D721Med (cell line): Measurements from ENCODE around the gene PGS1.

Experiments used
- DNase-seq: peaks from one replicate; pipeline ENCODE4 v3.0.0; 2011; ENCODE audit warnings: low spot score; ENCODE audit not compliant: insufficient read length
- FAIRE-seq: peaks from 2 replicates; lab custom pipeline; 2011; peaks lifted over from hg19 to GRCh38; lab: Jason Lieb, UNC
- TF ChIP-seq, protein P1 (sequence below): IDR thresholded peaks from 2 replicates; pipeline ENCODE4 v1.5.1; 2012; ENCODE audit warnings: mild to moderate bottlenecking, control low read depth; ENCODE audit not compliant: insufficient read depth; ENCODE audit errors: missing control alignments

The PGS1 gene

DNA sequence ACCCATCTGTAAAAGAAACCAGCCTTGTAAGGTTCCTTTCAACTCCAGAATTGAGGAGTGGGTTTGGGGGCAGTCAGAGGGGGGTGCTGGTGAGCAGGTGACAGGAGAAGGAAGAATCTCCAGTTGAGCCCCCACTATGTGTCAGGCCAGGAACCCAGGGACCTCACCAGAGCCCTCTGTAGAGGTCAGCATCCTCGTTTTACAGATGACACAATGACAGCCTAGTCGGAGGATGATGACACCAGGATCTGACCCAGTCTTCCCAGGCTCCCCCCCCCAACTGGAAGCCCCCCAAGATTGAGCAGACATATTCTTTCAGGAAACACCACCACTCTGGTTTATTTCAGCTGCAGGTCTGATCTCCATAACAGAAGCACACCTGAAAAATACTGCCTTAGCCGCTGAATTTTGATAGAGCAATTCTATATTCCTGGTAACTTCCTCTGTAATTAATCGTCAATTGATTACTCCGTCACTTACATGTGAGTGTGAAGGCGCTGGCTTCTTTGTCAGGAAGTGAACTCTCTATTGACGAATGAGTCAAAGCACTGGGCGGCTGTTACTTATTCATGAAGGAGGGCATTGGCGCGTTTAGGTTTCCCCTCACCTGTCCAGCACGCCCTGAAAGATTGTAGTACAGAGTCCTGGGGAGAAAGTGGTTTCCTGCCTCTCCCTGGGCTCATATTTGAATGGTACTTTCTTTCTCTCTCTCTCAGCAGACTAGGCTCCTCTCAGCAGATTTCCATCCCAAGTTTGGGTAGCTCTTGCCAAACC, 39.8 kb upstream of the PGS1 start:
- no peak for FAIRE-seq
- TF ChIP-seq, protein P1, sequence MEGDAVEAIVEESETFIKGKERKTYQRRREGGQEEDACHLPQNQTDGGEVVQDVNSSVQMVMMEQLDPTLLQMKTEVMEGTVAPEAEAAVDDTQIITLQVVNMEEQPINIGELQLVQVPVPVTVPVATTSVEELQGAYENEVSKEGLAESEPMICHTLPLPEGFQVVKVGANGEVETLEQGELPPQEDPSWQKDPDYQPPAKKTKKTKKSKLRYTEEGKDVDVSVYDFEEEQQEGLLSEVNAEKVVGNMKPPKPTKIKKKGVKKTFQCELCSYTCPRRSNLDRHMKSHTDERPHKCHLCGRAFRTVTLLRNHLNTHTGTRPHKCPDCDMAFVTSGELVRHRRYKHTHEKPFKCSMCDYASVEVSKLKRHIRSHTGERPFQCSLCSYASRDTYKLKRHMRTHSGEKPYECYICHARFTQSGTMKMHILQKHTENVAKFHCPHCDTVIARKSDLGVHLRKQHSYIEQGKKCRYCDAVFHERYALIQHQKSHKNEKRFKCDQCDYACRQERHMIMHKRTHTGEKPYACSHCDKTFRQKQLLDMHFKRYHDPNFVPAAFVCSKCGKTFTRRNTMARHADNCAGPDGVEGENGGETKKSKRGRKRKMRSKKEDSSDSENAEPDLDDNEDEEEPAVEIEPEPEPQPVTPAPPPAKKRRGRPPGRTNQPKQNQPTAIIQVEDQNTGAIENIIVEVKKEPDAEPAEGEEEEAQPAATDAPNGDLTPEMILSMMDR: no peak
- DNase-seq: no peak

DNA sequence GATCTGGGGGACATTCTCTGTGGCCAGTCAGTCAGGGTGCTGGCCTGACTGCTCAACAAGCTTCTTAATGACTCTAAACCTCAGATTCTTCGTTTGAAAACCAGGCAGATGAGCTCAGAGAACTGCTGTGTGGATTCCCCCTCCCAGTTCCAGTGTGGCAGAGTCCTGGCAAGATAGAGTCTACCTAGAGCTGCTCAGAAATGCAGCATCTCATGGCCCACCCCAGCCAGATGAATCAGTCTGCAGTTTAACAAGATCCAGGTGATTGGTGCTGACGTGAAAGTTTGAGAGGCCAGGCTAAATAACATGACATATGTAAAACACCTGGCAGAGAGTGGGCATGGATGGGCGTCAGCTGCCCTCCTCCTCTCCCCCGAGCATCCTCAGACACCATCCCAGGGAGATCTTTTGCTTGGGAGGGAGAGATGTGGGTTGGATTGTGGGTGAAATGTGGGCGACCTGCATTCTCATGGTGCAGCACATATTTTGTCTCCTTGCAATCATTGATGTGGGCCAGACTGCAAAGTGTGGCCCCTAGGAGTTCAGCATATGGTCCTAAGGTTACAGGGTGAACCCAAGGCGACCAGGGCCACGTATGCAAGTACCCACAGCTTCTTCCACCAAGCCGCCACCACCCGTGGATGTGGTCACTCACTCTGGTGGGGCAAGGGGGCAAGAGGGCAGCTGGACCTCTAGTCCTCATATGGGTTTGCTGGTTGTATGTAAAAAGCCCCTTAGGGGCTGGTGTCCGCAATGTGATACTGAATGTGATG, 38.1 kb upstream of the PGS1 start:
- DNase-seq: no peak
- no peak for FAIRE-seq
- TF ChIP-seq, protein P1: no peak

DNA sequence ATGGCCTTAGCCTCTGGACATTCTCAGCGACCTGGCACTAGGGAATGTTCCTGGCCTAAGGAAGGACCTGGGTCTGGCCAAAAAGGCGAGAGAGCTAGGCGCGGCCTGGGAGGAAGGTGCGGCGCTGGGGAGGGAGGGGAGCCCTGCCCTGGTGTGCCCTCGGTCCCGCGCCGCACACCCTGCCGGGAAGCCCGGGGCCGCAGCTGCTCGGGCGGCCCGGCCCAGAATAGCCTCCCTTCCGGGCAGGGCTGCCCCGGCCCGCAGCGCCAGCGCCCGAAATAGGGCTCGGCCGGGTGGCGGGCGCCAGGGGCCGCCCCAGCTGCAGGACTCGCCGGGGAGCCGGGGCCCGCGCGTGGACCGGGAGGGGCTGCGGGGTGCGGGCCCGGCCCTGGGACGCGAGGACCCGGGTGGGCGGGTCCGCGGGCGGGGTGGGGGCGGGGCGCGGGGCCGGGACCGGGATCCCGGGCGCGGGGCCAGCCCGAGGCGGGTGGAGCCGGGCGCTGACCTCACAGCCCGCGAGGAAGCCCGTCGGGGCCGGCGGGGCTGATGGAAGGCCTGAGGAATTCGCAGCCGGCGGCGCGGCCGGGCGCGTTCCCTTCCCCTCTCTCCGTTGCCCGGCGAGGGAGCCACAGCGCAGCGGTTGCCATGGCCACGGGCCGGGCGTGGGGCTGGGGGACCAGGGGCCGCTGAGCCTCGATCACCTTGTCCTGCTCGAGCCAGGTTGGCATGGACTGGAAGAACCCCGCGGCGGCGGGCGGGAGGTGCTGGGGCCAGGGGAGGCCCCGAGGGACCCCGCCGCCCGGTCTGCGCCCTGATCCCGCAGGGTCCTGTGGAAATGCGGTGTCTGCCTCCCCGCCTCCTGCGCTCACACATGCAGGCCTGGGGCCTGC, 36.6 kb upstream of the PGS1 start:
- TF ChIP-seq, protein P1: no peak
- no peak for FAIRE-seq
- DNase-seq: no peak

DNA sequence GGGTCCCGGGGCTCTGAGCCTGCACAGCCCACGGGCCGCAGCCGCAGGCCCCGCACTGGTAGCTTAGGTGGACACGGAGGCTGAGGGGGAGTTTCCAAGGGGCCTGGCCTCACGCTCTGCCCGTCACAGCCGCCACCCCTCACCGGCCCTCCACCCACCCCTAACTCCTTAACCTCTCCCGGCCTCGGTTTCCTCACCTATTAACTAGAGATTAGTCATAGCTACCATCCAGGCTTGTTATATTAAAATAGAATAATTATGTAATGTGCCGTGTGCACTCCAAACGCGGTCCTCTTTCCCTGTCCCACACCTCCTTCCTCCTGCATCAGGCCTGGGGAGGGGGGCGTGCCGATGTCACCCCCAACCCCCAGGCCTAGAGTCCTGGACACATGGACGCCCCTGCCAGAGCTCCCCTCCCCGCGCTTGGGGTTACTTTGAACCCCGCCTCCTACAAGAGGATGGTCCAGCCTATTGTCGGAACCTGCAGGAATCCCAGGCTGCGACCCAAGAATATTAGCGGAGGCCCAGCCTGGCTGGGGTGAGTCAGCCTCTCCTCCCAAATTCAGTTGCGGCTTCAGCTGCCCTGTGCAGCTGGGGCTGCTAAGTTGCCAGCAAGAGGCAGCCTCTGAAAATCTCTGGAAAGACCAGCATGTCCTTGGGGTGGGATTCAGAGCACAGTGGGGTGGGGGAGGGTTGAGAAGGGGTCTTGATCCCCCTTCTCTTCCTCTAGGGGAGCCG, 35.8 kb upstream of the PGS1 start:
- DNase-seq (no peak), FAIRE-seq (no peak)

DNA sequence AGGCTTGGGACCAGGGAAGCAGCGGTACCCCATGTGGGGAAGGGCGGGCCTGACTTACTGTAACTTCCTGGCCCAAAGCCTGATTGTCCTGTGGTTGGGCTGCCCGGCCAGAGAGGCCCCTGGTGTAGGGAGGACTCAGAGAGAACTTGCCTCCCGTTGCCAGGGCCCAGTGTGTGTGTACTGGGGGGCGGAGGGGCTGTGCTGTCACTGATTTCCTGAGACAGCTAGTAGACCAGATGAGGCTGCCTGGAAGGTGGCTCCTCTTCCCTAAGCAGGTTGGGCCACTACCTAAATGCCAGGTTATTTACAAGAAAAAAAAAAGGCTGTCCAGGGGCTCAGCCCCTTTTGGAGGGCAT, 35.3 kb upstream of the PGS1 start:
- FAIRE-seq: no peak
- DNase-seq: no peak
- TF ChIP-seq, protein P1: no peak

More for the DNA sequence above, 35.8 kb upstream of the PGS1 start:
- TF ChIP-seq, protein P1: no peak

DNA sequence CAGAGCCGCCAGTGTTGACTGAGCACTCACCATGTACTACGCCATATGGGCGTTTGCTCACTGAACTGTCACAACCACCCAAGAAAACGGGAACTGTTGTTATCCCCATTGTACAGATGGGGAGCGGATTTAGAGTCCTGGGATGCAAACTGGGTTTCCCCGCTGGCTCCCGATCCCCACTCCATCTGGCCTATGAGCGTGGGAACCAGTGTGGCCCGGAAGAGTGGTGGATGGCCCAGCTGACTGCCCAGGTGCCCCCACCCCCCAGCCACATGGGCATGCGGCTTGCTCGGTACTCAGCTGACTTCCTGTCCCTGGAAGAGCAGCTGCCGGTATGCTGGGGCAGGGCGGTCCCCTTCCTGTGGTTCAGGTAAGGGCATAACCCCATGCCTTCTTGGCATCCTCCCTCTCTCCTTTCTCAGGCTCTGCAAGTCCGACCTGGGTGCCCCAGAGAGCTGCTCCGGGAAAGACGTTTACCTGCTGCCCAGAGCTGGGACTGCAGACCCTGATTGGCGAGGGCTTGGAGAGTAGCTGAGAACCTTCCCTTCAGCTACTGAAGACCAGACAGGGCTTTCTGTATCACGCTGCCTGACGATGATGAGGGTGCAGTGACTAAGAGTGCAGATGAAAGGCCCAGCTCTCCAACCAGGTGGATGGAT, 34.8 kb upstream of the PGS1 start:
- FAIRE-seq (no peak), DNase-seq (no peak)
- TF ChIP-seq, protein P1: no peak
